NCI-H748 treated with DMSO at 0.1 percent for 48 hours (cell line): ENCODE data around the gene TMEM95.

ENCODE experiments used
- DNase-seq: peaks from one replicate; lab custom pipeline; 2025; lab: John Stamatoyannopoulos, UW

Gene TMEM95

GRCh38 chr17:7355053-7355452 is at the start of gene TMEM95:
Gene TMEM95 (plus strand): TSS chr17:7355156. CDS start chr17:7355205, 49 bp downstream.
- no peak for DNase-seq

- peak; percentile 100 for DNase-seq
Measured at GRCh38 chr17:7306911-7307685, 47.9 kb upstream of the TMEM95 start, which contains the start of gene EIF5A. Gene EIF5A (plus strand): TSS chr17:7307628. CDS start chr17:7309636, 2,008 bp downstream.

- no peak for DNase-seq
Measured at GRCh38 chr17:7307686-7308624, 47.0 kb upstream of the TMEM95 start.

GRCh38 chr17:7308625-7309433 is 46.1 kb upstream of the TMEM95 start:
- peak; percentile 58 for DNase-seq

- no peak for DNase-seq
Measured at GRCh38 chr17:7309628-7310027, 45.3 kb upstream of the TMEM95 start.

- no peak for DNase-seq
Measured at GRCh38 chr17:7311110-7311705, 43.7 kb upstream of the TMEM95 start.

GRCh38 chr17:7312432-7313087 is 42.4 kb upstream of the TMEM95 start:
- no peak for DNase-seq

- no peak for DNase-seq
Measured at GRCh38 chr17:7313088-7313889, 41.7 kb upstream of the TMEM95 start.

GRCh38 chr17:7313890-7314718 is 40.9 kb upstream of the TMEM95 start:
- DNase-seq: no peak

GRCh38 chr17:7314719-7315569 is 40.0 kb upstream of the TMEM95 start, which contains the start of gene GPS2:
Gene GPS2 (minus strand): TSS chr17:7315360. CDS start chr17:7315052, 308 bp downstream.
- peak; percentile 77 for DNase-seq

- DNase-seq: no peak
Measured at GRCh38 chr17:7315570-7316235, 39.3 kb upstream of the TMEM95 start.

- DNase-seq: no peak
Measured at GRCh38 chr17:7317161-7317803, 37.7 kb upstream of the TMEM95 start.

- DNase-seq: no peak
Measured at GRCh38 chr17:7318121-7318860, 36.7 kb upstream of the TMEM95 start.

GRCh38 chr17:7321466-7321865 is 33.5 kb upstream of the TMEM95 start:
- no peak for DNase-seq

GRCh38 chr17:7322520-7323194 is 32.3 kb upstream of the TMEM95 start:
- no peak for DNase-seq
